ENCODE measurements around the gene FANCC. TPM values are rescaled to one million over a fixed set of nuclear protein-coding genes. Genes with fewer than 3 reads are reported as not detected.

The FANCC gene
- total and polyA plus RNA-seq, 2 experiments from 2014 or later = 11.9 to 14.0 TPM

GRCh38 chr9:95086564-95086955, 230.9 kb downstream of the FANCC start:
- no peak for TF ChIP-seq CTCF (IDR thresholded peaks at IDR 0.05; ENCODE audit: low read depth, low read length)

GRCh38 chr9:95085861-95086563, 231.5 kb downstream of the FANCC start:
- no peak overlapping the region for H3K4me3 ChIP-seq
- H3K4me1 ChIP-seq (ENCODE audit: low read depth) = peaks cover 4% of the 10 kb centered on the region
- no peak for TF ChIP-seq CTCF (IDR thresholded peaks at IDR 0.05; ENCODE audit: low read depth, low read length)
- peak overlapping the region; percentile 81 for H3K27ac ChIP-seq
- DNase-seq (ENCODE audit: low read depth in 1 of 2, low spot score in 1 of 2) = peak in 1 of 2 donors; percentile 15
- no peaks in the 10 kb centered on the region for H3K27me3 ChIP-seq
- peaks cover 38% of the 10 kb centered on the region for H3K36me3 ChIP-seq
- no peaks in the 10 kb centered on the region for H3K9me3 ChIP-seq (ENCODE audit: low read depth)

More at GRCh38 chr9:95086564-95086955, 230.9 kb downstream of the FANCC start:
- Histone ChIP-seq H3K9me3 (ENCODE audit: low read depth) (no peaks in the 10 kb centered on the region), H3K4me3 (no peak overlapping the region), H3K27ac (peak overlapping the region; percentile 81), H3K4me1 (ENCODE audit: low read depth) (peaks cover 9% of the 10 kb centered on the region), H3K36me3 (peaks cover 36% of the 10 kb centered on the region), H3K27me3 (no peaks in the 10 kb centered on the region)
- DNase-seq (ENCODE audit: low read depth in 1 of 2, low spot score in 1 of 2) = no peak

GRCh38 chr9:95085036-95085770, 232.3 kb downstream of the FANCC start:
- H3K4me1 ChIP-seq (ENCODE audit: low read depth) = no peaks in the 10 kb centered on the region
- H3K36me3 ChIP-seq = peaks cover 38% of the 10 kb centered on the region
- TF ChIP-seq CTCF (IDR thresholded peaks at IDR 0.05; ENCODE audit: low read depth, low read length) = no peak
- DNase-seq (ENCODE audit: low read depth in 1 of 2, low spot score in 1 of 2) = no peak
- no peak overlapping the region for H3K4me3 ChIP-seq
- H3K27me3 ChIP-seq = no peaks in the 10 kb centered on the region
- peak overlapping the region; percentile 81 for H3K27ac ChIP-seq
- H3K9me3 ChIP-seq (ENCODE audit: low read depth) = no peaks in the 10 kb centered on the region

- no peak for TF ChIP-seq CTCF (IDR thresholded peaks at IDR 0.05; ENCODE audit: low read depth, low read length)
- H3K9me3 ChIP-seq (ENCODE audit: low read depth) = no peaks in the 10 kb centered on the region
- H3K4me1 ChIP-seq (ENCODE audit: low read depth) = peaks cover 1% of the 10 kb centered on the region
- H3K27ac ChIP-seq = peak overlapping the region; percentile 9
- H3K36me3 ChIP-seq = peaks cover 38% of the 10 kb centered on the region
- DNase-seq (ENCODE audit: low read depth in 1 of 2, low spot score in 1 of 2) = no peak
- no peaks in the 10 kb centered on the region for H3K27me3 ChIP-seq
- H3K4me3 ChIP-seq = no peak overlapping the region
Measured at GRCh38 chr9:95084254-95084934, 233.1 kb downstream of the FANCC start.

- Histone ChIP-seq H3K4me3 (no peak overlapping the region), H3K27me3 (no peaks in the 10 kb centered on the region), H3K27ac (no peak overlapping the region), H3K4me1 (ENCODE audit: low read depth) (peaks cover 11% of the 10 kb centered on the region), H3K36me3 (peaks cover 38% of the 10 kb centered on the region), H3K9me3 (ENCODE audit: low read depth) (no peaks in the 10 kb centered on the region)
- TF ChIP-seq CTCF (IDR thresholded peaks at IDR 0.05; ENCODE audit: low read depth, low read length) = no peak
- no peak for DNase-seq (ENCODE audit: low read depth in 1 of 2, low spot score in 1 of 2)
Measured at GRCh38 chr9:95083086-95083768, 234.3 kb downstream of the FANCC start.
